Tibial nerve (tissue), 4 donors: ENCODE results near the gene OR51G1. TPM values are rescaled to one million over a fixed set of nuclear protein-coding genes. Genes with fewer than 3 reads are reported as not detected.

Source experiments
- DNase-seq, 2 donors: peaks; one replicate each; pipeline ENCODE4 v3.0.0-alpha.2; 2019; ENCODE audit warnings: low spot score in 2 of 2
- H3K27ac ChIP-seq, 4 donors: fragments of 200-600 bp; sonication (generic) in 3 of 4; one replicate each; pipeline ENCODE4 v1.5.1; 2017 to 2019; ENCODE audit warnings: mild to moderate bottlenecking in 1 of 4
- H3K27me3 ChIP-seq, 2 donors: fragments of 200-600 bp; sonication (generic) in 1 of 2; one replicate each; pipeline versions ENCODE4 v1.5.1 to v1.6.0; 2017 to 2019
- H3K36me3 ChIP-seq, 3 donors: fragments of 200-600 bp; sonication (generic); one replicate each; pipeline ENCODE4 v1.5.1; 2018 to 2019
- H3K4me1 ChIP-seq, 4 donors: fragments of 200-600 bp; sonication (generic) in 3 of 4; one replicate each; pipeline ENCODE4 v1.5.1; 2017 to 2019
- H3K4me3 ChIP-seq, 4 donors: fragments of 200-600 bp; sonication (generic) in 3 of 4; one replicate each; pipeline ENCODE4 v1.5.1; 2017 to 2019; ENCODE audit warnings: mild to moderate bottlenecking in 1 of 4, moderate library complexity in 1 of 4
- H3K9me3 ChIP-seq, 4 donors: fragments of 200-600 bp; sonication (generic) in 3 of 4; one replicate each; pipeline ENCODE4 v1.5.1; 2017 to 2019
- CTCF ChIP-seq, 5 experiments: fragments of 200-600 bp in 3 of 5; fragments of 450-650 bp in 2 of 5; sonication (generic) in 3 of 5; IDR thresholded peaks; one replicate each; pipeline ENCODE4 v1.5.1; 2016 to 2019; ENCODE audit warnings: antibody characterized with exemption in 5 of 5, mild to moderate bottlenecking in 3 of 5, moderate library complexity in 2 of 5
- EP300 ChIP-seq, 2 donors: sonication (generic); formaldehyde crosslinking; IDR thresholded peaks; one replicate each; pipeline ENCODE4 v1.6.1; 2017; ENCODE audit warnings: antibody characterized with exemption in 2 of 2, mild to moderate bottlenecking in 1 of 2
- POLR2A ChIP-seq, 2 donors: fragments of 450-650 bp; IDR thresholded peaks; one replicate each; pipeline ENCODE4 v1.6.1; 2017; ENCODE audit warnings: antibody characterized with exemption in 2 of 2, mild to moderate bottlenecking in 2 of 2, moderate library complexity in 2 of 2
- WGBS, 2 donors: methylation state at CpG; one replicate each; pipeline ENCODE4 v1.1.5; 2018; 5-methylcytosine and 5-hydroxymethylcytosine counted together
- total RNA-seq, 4 donors: library from RNA; depleted of rRNA; stranded (reverse); fragments of >200 nt; gene quantifications; one replicate each; pipeline ENCODE4 v1.1.0, GENCODE V29; 2016

The OR51G1 gene
- total RNA-seq, 4 donors from 2014 or later = not detected

- WGBS, 2 donors = 87 to 96% methylated on average over 2 of the region's 2 CpGs
- Histone ChIP-seq H3K4me1 (no peaks in the 10 kb centered on the region), H3K4me3 (no peak overlapping the region), H3K27ac (no peak overlapping the region), H3K36me3 (no peaks in the 10 kb centered on the region), H3K9me3 (no peaks in the 10 kb centered on the region), H3K27me3 (no peaks in the 10 kb centered on the region)
- TF ChIP-seq EP300 (IDR thresholded peaks at IDR 0.05) (no peak), CTCF (IDR thresholded peaks at IDR 0.05) (no peak), POLR2A (IDR thresholded peaks at IDR 0.05) (no peak)
- no peak for DNase-seq
Observed at GRCh38 chr11:4890279-4890678, 33.9 kb downstream of the OR51G1 start.

GRCh38 chr11:4887591-4887990 lies 36.5 kb downstream of the OR51G1 start:
- Histone ChIP-seq H3K36me3 (no peaks in the 10 kb centered on the region), H3K27me3 (no peaks in the 10 kb centered on the region), H3K4me3 (no peak overlapping the region), H3K4me1 (no peaks in the 10 kb centered on the region), H3K27ac (no peak overlapping the region), H3K9me3 (no peaks in the 10 kb centered on the region)
- TF ChIP-seq POLR2A (IDR thresholded peaks at IDR 0.05) (no peak), EP300 (IDR thresholded peaks at IDR 0.05) (no peak), CTCF (IDR thresholded peaks at IDR 0.05) (no peak)
- WGBS, 2 donors = 0 to 2% methylated on average over 1 of the region's 1 CpG
- no peak for DNase-seq

GRCh38 chr11:4886186-4886585 lies 38.0 kb downstream of the OR51G1 start:
- Histone ChIP-seq H3K4me3 (no peak overlapping the region), H3K36me3 (no peaks in the 10 kb centered on the region), H3K27me3 (no peaks in the 10 kb centered on the region), H3K4me1 (no peaks in the 10 kb centered on the region), H3K9me3 (no peaks in the 10 kb centered on the region), H3K27ac (no peak overlapping the region)
- 63 to 78% methylated on average over 3 of the region's 3 CpGs for WGBS, 2 donors
- TF ChIP-seq POLR2A (IDR thresholded peaks at IDR 0.05) (no peak), EP300 (IDR thresholded peaks at IDR 0.05) (no peak)
- DNase-seq = no peak

GRCh38 chr11:4884361-4884760 lies 39.8 kb downstream of the OR51G1 start:
- Histone ChIP-seq H3K27me3 (no peaks in the 10 kb centered on the region), H3K4me1 (no peaks in the 10 kb centered on the region), H3K36me3 (no peaks in the 10 kb centered on the region), H3K4me3 (no peak overlapping the region), H3K27ac (no peak overlapping the region), H3K9me3 (no peaks in the 10 kb centered on the region)
- no peak for DNase-seq
- TF ChIP-seq EP300 (IDR thresholded peaks at IDR 0.05) (no peak), POLR2A (IDR thresholded peaks at IDR 0.05) (no peak), CTCF (IDR thresholded peaks at IDR 0.05) (no peak)
- 45 to 56% methylated on average over 3 of the region's 3 CpGs for WGBS, 2 donors

GRCh38 chr11:4882543-4882942 lies 41.6 kb downstream of the OR51G1 start:
- WGBS, 2 donors = 89 to 90% methylated on average over 5 of the region's 5 CpGs
- Histone ChIP-seq H3K36me3 (no peaks in the 10 kb centered on the region), H3K4me3 (no peak overlapping the region), H3K27me3 (no peaks in the 10 kb centered on the region), H3K27ac (no peak overlapping the region), H3K9me3 (no peaks in the 10 kb centered on the region), H3K4me1 (no peaks in the 10 kb centered on the region)
- DNase-seq = no peak
- TF ChIP-seq POLR2A (IDR thresholded peaks at IDR 0.05) (no peak), CTCF (IDR thresholded peaks at IDR 0.05) (no peak), EP300 (IDR thresholded peaks at IDR 0.05) (no peak)
